GM19438 (cell line): ENCODE results near the gene PANK2.
"Not testable (repeated sequence)": the region's sequence is repeated elsewhere in the genome, so short reads cannot be mapped to it uniquely, and the experiment has no call there.

Experiments
- ATAC-seq: cut with Tn5 transposase; IDR thresholded peaks from one replicate; pipeline ENCODE4 v1.9.1; 2021; ENCODE audit warnings: low read depth; ENCODE audit not compliant: unreplicated experiment

PANK2 gene

GRCh38 chr20:3925113-3925695 lies 36.0 kb downstream of the PANK2 start:
- ATAC-seq: no peak

GRCh38 chr20:3925899-3926638 lies 36.9 kb downstream of the PANK2 start:
- no peak for ATAC-seq

DNA sequence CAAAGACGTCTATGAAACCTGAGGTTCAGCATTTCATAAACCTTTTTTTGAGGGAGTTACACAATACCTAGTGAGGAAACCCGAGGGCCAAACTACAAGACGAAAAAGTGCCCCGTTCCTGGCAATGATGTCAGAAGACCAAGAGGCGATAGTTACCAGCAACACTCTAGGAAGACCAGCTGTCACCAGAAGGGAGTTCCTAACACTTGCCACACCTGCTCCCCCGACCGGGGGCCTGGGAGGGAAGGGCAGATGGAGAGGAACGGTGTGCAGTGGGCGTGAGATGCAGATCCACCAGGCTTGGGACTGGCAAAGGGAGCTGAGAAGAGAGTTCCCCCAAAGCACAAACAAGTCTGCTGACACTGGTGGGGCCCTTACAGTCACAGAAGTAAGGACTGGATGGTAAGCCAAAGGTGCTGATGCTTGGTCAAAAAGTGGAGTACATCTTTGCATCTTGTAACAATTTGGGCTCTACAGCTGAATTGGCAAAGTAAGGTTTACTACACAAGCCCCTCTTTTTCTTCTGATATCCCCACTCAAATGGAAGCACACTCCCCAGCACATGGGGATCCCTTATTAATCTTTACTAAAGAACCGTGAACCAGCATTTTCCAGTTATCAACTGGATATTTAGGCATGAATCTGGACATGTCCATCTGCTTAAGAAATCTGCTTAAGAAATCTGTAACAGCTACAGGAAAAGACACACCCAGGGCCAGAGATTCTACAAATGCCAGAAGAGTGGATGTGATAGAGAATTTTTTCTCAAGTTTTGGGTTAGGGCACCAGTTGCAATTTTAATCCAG lies 38.5 kb downstream of the PANK2 start:
- ATAC-seq: no peak

DNA sequence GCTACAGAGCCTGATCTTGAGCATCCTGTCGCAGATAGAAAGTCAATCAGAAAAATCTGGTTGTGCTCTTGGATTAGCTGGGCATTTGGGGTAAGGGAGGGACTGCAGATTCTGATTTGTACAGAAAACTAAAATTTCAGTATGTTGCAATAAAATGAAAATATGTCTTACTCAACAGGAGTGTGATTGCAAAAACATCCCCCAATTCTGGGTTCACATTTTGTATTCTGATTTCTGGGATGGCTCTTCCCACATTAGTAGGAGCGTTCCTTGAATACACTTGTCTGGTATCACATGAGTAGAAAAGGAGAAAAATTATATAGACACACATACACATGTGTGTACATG lies 40.5 kb downstream of the PANK2 start:
- no peak for ATAC-seq

DNA sequence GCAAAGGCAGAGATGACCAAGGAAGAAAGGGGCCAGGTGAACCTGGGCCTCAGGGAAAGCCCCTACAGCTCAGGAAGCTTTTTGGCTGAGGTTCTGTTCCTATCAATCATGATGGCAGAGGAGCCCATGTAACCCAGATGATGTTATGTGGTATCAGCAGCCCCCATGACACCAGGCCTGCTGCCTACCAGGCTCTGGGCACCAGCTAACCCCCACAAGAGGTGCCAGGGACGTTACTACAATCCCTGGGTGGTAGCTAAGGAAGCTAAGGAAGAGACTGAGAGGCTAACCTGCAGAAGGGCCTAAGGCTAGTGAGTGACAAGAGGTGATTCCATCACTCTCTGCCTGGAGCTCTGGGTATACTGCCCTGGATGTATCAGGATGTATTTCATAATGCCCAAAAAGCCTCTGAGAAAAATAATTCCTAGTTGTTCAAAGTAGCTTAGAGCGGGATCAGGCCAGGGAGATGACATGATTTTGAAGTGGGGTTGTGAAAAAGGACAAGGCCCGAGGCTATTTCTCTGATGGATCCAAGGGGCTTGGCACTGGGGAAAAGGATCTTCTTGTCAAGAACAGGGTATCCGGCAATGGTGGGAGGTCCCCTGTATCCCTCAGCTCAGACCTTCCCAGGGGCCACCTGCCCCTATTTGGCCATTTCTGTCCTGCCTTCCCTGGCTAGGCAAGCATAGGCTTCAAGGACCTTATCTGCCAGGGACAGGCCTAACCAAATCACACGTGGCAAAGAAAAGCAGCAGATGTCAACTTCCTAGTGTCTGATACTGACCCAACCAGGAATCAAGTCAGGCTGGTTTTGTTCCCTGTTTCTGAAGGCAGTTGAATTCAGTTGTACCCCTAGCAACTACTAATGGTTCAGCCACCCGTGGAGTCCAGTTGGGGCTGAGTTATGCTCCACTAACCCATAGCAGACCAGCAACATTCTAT lies 41.3 kb downstream of the PANK2 start:
- ATAC-seq: no peak

DNA sequence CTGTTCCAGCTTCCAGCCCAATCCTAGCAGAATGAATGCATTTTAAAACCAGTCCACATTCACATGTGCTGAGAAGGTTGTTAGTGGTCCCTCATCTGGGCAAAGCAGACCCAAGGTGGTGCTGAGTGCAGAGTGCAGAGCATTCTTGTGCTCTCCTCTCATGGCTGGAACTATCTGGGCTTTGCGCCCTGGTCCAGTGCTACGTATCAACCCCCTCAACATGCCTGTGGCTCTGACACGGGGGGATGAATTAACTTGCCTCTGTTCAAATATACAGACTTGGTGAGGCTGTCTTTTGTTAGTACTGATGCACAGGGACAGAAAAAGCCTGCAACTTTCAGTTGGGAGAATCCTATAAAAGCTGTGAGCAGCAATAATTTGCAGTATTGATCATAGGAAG lies 42.5 kb downstream of the PANK2 start:
- no peak for ATAC-seq

DNA sequence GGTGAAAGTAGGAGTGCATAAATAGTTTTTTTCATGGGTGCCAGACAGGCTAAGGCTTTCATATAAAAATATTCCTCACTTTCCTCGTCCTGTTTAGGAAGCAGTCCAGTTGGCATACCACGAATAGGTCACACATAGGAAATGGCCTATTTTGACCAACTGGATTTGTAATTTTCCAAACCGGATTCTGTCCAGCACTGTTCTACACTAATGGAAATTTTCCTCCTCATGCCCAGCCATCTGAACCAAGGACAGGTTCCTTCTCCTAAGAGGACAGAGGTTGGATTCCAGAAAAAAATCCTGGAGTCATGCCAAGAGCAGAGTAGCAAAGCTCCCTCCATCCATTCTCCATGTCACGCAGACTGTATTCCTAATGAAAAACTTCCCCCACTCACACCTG lies 43.1 kb downstream of the PANK2 start:
- no peak for ATAC-seq

DNA sequence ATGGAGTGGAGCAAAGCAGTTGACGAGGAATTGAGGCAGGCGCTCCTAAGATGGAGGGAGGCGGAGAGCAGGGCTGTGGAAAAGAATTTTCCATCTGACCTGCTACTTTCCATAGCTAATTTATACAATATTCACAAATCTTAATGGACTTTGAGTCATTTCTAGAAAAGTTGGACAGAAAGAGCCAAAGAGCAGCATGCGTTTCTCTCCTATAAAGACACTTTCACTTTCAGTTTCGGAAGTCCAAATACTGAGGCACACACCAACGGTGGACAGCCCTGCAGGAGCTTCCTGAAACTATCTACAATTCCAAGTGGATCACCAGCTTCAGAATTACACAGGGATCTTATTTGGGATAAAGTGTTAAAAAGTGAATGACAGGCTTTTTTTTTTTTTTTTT lies 43.5 kb downstream of the PANK2 start:
- ATAC-seq: no peak

DNA sequence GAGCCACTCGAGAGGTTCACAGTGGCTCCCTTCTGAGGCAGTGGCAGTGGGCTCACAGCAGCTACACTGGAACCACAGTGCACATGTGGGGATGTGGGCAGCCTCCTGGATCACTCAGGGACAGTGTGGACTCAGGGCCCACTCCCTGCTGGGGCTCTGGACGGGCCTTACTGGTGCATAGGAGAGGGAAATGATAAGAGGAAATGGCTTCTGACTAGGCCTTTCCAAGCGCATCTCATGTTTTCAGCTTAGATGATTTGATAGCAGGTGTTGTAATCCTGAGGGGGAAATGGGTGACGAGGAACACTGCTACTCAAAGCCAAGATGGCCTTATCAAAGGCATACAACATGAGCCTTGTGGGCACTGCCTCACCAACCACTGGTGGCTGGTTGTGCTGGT lies 44.0 kb downstream of the PANK2 start:
- no peak for ATAC-seq

- ATAC-seq: no peak
Measured at GRCh38 chr20:3934624-3935023, 45.4 kb downstream of the PANK2 start.

GRCh38 chr20:3935295-3935955 lies 46.2 kb downstream of the PANK2 start:
- no peak for ATAC-seq

DNA sequence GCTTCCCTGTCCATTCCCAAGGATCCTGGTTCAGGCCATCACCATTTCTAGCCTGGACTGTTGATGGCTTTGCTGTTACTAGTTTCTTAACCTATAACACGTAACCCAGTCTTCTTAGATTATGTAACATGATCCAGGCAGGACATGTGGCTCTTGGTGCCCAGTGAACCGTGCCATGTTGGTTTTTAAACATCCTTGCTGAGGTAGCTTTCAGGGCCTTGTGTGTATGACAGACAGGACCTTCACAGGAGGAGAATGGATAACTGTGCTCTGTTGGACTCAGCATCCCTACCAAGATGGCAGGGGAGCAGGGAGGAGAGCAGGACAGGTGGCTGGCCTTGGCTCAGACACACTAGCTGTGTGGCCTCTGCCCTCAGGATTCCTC lies 46.8 kb downstream of the PANK2 start:
- no peak for ATAC-seq

DNA sequence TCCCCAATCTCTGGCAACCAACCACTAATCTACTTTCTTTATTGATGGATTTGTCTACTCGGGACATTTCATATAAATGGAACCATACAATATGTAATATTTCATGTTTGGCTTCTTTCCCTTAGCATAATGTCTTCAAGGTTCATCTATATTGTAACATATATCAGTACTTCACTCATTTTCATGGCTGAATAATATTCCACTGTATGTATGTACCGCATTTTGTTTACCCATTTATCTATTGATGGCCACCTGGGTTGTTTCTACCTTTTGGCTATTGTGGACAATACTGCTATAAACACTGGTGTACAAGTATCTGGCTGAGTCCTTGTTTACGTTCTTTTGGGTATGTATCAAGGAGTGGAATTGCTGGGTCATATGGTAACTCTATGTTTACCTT lies 48.4 kb downstream of the PANK2 start:
- no peak for ATAC-seq

DNA sequence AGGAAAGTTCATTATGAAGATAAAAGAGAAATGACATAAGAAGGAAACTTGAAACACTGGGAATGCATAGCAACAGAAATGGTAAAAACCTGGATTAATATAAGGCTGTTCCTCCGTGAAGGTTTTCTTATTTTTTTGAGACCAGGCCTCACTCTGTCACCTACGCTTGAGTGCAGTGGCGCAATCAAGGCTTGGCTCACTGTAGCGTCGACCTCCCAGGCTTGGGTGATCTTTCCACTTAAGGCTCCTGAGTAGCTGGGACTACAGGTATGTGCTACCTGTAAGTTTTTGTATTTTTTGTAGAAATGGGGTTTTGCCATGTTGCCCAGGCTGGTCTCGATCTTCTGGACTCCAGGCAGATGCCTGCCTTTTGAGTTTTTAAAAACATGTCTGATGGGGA lies 51.7 kb downstream of the PANK2 start:
- no peak for ATAC-seq

DNA sequence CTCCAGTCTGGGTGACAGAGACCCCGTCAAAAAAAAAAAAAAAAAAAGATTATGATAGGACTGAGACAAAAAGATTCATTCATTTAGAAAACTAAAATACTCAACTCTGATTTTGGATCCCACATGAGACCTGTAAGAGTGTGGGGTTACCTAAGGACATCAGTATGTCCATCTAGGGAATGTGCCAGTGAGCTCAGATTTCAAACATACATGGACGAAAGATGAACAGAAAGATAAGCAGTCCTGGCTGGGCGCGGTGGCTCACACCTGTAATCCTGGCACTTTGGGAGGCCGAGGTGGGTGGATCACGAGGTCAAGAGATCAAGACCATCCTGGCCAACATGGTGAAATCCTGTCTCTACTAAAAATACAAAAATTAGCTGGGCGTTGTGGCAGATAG lies 57.5 kb downstream of the PANK2 start:
- ATAC-seq: not testable (repeated sequence)

- no peak for ATAC-seq
Measured at GRCh38 chr20:3964719-3965118, 75.5 kb downstream of the PANK2 start.

DNA sequence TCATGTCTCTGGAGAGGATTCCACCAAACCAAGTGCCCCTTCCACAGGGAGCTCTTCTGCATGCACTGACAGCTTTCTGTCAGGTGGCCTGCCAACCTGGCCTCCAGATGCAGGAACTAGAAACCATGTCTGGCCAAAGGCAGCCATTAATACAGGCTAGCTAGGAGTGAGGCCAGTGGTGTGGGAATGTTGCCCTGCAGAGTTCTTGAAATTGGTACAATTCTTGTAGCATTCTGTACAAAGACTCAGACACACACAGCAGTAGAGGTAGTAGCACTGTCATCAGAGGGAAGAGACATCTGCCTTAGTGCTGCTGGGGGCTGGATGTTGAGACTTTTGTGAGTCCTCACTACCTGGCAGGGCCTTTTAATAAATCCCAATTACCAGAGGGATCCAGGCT lies 77.4 kb downstream of the PANK2 start:
- no peak for ATAC-seq

GRCh38 chr20:3970016-3970415 lies 80.8 kb downstream of the PANK2 start:
- ATAC-seq: no peak

- ATAC-seq: no peak
Measured at GRCh38 chr20:3971145-3971544, 82.0 kb downstream of the PANK2 start.

DNA sequence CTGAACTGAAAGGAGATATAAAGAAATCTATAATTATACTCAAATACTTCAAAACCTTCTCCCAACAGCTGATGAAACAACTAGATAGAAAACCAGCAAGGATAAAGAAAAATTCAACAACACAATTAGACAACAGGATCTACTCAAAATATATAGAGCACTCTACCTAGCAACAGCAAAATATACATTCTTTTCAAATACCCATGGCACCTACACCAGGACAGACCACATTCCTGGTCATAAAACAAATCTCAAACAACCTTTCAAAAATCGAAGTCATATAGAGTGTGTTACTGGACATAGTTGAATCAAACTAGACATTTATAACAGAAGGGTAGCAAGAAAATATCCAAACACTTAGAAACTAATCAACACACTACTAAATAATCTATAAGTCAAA lies 83.0 kb downstream of the PANK2 start:
- ATAC-seq: no peak
